Measurements from ENCODE around the gene BOD1.
"Not testable (repeated sequence)": the region's sequence is repeated elsewhere in the genome, so short reads cannot be mapped to it uniquely, and the experiment has no call there.

The BOD1 gene

GRCh38 chr5:173615884-173616576 lies 420 bp downstream of the BOD1 start:
- peak; percentile 58 for DNase-seq (ENCODE audit: low read depth)

GRCh38 chr5:173614591-173614990 lies 1.9 kb downstream of the BOD1 start:
- no peak for DNase-seq (ENCODE audit: low read depth)

GRCh38 chr5:173613433-173614159 lies 2.9 kb downstream of the BOD1 start:
- DNase-seq (ENCODE audit: low read depth): no peak

GRCh38 chr5:173612948-173613347 lies 3.5 kb downstream of the BOD1 start:
- no peak for DNase-seq (ENCODE audit: low read depth)

GRCh38 chr5:173611706-173612105 lies 4.7 kb downstream of the BOD1 start:
- DNase-seq (ENCODE audit: low read depth): no peak

GRCh38 chr5:173604141-173604540 lies 12.3 kb downstream of the BOD1 start:
- DNase-seq (ENCODE audit: low read depth): no peak

GRCh38 chr5:173602423-173602822 lies 14.0 kb downstream of the BOD1 start:
- DNase-seq (ENCODE audit: low read depth): no peak

- no peak for DNase-seq (ENCODE audit: low read depth)
Observed at GRCh38 chr5:173598686-173599085, 17.8 kb downstream of the BOD1 start.

GRCh38 chr5:173597304-173597703 lies 19.1 kb downstream of the BOD1 start:
- no peak for DNase-seq (ENCODE audit: low read depth)

- no peak for DNase-seq (ENCODE audit: low read depth)
Observed at GRCh38 chr5:173595841-173596240, 20.6 kb downstream of the BOD1 start.

GRCh38 chr5:173594061-173594460 lies 22.4 kb downstream of the BOD1 start:
- DNase-seq (ENCODE audit: low read depth): no peak

- no peak for DNase-seq (ENCODE audit: low read depth)
Observed at GRCh38 chr5:173592050-173592669, 24.3 kb downstream of the BOD1 start.

- no peak for DNase-seq (ENCODE audit: low read depth)
Observed at GRCh38 chr5:173591056-173591514, 25.4 kb downstream of the BOD1 start.

GRCh38 chr5:173590436-173591055 lies 25.9 kb downstream of the BOD1 start:
- DNase-seq (ENCODE audit: low read depth): no peak

- DNase-seq (ENCODE audit: low read depth): not testable (repeated sequence)
Observed at GRCh38 chr5:173586133-173586532, 30.3 kb downstream of the BOD1 start.

GRCh38 chr5:173583346-173583745 lies 33.1 kb downstream of the BOD1 start:
- no peak for DNase-seq (ENCODE audit: low read depth)

- no peak for DNase-seq (ENCODE audit: low read depth)
Observed at GRCh38 chr5:173582216-173583111, 34.0 kb downstream of the BOD1 start.

- DNase-seq (ENCODE audit: low read depth): peak; percentile 15
Observed at GRCh38 chr5:173581408-173582215, 34.8 kb downstream of the BOD1 start.

GRCh38 chr5:173578947-173579615 lies 37.4 kb downstream of the BOD1 start:
- no peak for DNase-seq (ENCODE audit: low read depth)

- no peak for DNase-seq (ENCODE audit: low read depth)
Observed at GRCh38 chr5:173577817-173578216, 38.6 kb downstream of the BOD1 start.

All from activated T-cell treated with anti-CD3 and anti-CD28 coated beads for 24 hours (primary cell).